T-cell (primary cell): ENCODE measurements around the gene HSCB. TPM values are rescaled to one million over a fixed set of nuclear protein-coding genes. Genes with fewer than 3 reads are reported as not detected.
A peak's percentile ranks its signal among the peaks of the same experiment; 100 is the strongest.

ENCODE experiments used
- ATAC-seq, 4 experiments: fragments of 200-7000 bp in 3 of 4; fragments of 150-1000 bp in 1 of 4; cut with Tn5 transposase; replicated peaks in 1 of 4; 1 replicate in 3 of 4; 2 replicates in 1 of 4; pipeline ENCODE4 v1.10.0; 2021; ENCODE audit warnings: moderate library complexity in 3 of 4, mild to moderate bottlenecking in 2 of 4, moderate number of reproducible peaks in 1 of 4
- CTCF ChIA-PET, 2 donors: fragments of 300-600 bp; sonication (Branson Sonifier 250); formaldehyde crosslinking; loops; one replicate each; lab custom pipeline; 2022; ENCODE audit warnings: antibody characterized with exemption in 2 of 2; lab: Charles Lee
- POLR2A ChIA-PET, 2 donors: fragments of 300-600 bp; sonication (Branson Sonifier 250); formaldehyde crosslinking; loops; one replicate each; lab custom pipeline; 2022; ENCODE audit warnings: antibody characterized with exemption in 2 of 2; lab: Charles Lee
- DNase-seq, 35 experiments: peaks; one replicate each; pipeline versions ENCODE4 v3.0.0 to v3.0.0-alpha.2; 2013 to 2023
- H3K27ac ChIP-seq: one replicate; pipeline ENCODE4 v1.5.1; 2013; ENCODE audit warnings: low read length
- H3K27me3 ChIP-seq, 2 experiments: replicated peaks in 1 of 2; 1 replicate in 1 of 2; 2 replicates in 1 of 2; pipeline versions ENCODE4 v1.6.1 to v1.7.0; 2013; ENCODE audit warnings: low read length in 1 of 2, mixed read lengths in 1 of 2; ENCODE audit not compliant: control insufficient read depth in 2 of 2, insufficient read depth in 2 of 2; ENCODE audit errors: extremely low read depth in 1 of 2
- H3K36me3 ChIP-seq, 2 donors: 1 replicate in 1 of 2; 2 replicates in 1 of 2; pipeline versions ENCODE4 v1.6.1 to v1.7.0; 2013; ENCODE audit warnings: low read length in 1 of 2; ENCODE audit not compliant: control insufficient read depth in 2 of 2, insufficient read depth in 1 of 2; ENCODE audit errors: extremely low read depth in 1 of 2
- H3K4me1 ChIP-seq, 2 experiments: 1 replicate in 1 of 2; 2 replicates in 1 of 2; pipeline versions ENCODE4 v1.6.1 to v1.7.0; 2013; ENCODE audit warnings: low read length in 2 of 2, mixed read lengths in 1 of 2; ENCODE audit not compliant: insufficient read depth in 2 of 2, control insufficient read depth in 1 of 2; ENCODE audit errors: extremely low read depth in 1 of 2
- H3K4me3 ChIP-seq, 2 donors: 1 replicate in 1 of 2; 2 replicates in 1 of 2; pipeline versions ENCODE4 v1.5.1 to v1.7.0; 2013; ENCODE audit warnings: mild to moderate bottlenecking in 2 of 2, low read length in 1 of 2, moderate library complexity in 1 of 2; ENCODE audit not compliant: control insufficient read depth in 1 of 2; ENCODE audit errors: extremely low read depth in 1 of 2
- H3K9me3 ChIP-seq: 2 replicates; pipeline ENCODE4 v1.7.0; 2013
- H3K27ac Mint-ChIP-seq, 2 donors: one replicate each; pipeline ENCODE4 v1.8.0; 2020 to 2021; ENCODE audit warnings: mild to moderate bottlenecking in 2 of 2, mixed read lengths in 2 of 2
- H3K27me3 Mint-ChIP-seq, 2 donors: one replicate each; pipeline ENCODE4 v1.8.0; 2021 to 2022; ENCODE audit warnings: mixed read lengths in 2 of 2
- H3K36me3 Mint-ChIP-seq: one replicate; pipeline ENCODE4 v1.8.0; 2021; ENCODE audit warnings: mixed read lengths
- H3K4me1 Mint-ChIP-seq, 3 donors: one replicate each; pipeline ENCODE4 v1.8.0; 2020 to 2022; ENCODE audit warnings: mixed read lengths in 3 of 3, mild to moderate bottlenecking in 1 of 3
- H3K4me3 Mint-ChIP-seq, 3 donors: one replicate each; pipeline ENCODE4 v1.8.0; 2020 to 2022; ENCODE audit warnings: mild to moderate bottlenecking in 3 of 3, mixed read lengths in 3 of 3, moderate library complexity in 3 of 3
- H3K9me3 Mint-ChIP-seq, 3 donors: one replicate each; pipeline ENCODE4 v1.8.0; 2020 to 2022; ENCODE audit warnings: mixed read lengths in 3 of 3
- WGBS: methylation state at CpG from one replicate; pipeline ENCODE4 v1.1.5; 2013; ENCODE audit warnings: missing lambda C conversion rate; ENCODE audit not compliant: insufficient coverage; 5-methylcytosine and 5-hydroxymethylcytosine counted together
- total RNA-seq, 35 experiments: library from RNA in 6 of 35; stranded (reverse) in 6 of 35; fragments of 120-200 nt in 1 of 35; gene quantifications; one replicate each; pipeline versions ENCODE4 v1.2.1 to v1.2.4 and lab custom pipeline; 2013 to 2026

Gene HSCB
- total RNA-seq, 5 donors from 2014 or later (not counting 1 experiment from before 2014, with no cell fraction given) = 6.9 to 11.9 (median 11.5) TPM

GRCh38 chr22:28798810-28799605 is 57.2 kb downstream of the HSCB start:
- H3K4me3 Mint-ChIP-seq = peak overlapping the region; percentile 92 to 97 (median 94)
- no peaks in the 10 kb centered on the region for H3K9me3 ChIP-seq
- H3K27me3 ChIP-seq = no peaks in the 10 kb centered on the region
- DNase-seq (peak in 1 of 35 experiments; percentile 35), ATAC-seq (no peak)
- POLR2A ChIA-PET = interaction anchor here (0.6 to 2.8 kb wide), 5 partner anchors 11 to 274 kb away, joined by 3 to 23 read pairs (median 4); partner anchors contain the start of gene KREMEN1 (in 1 of the 2)
- H3K36me3 Mint-ChIP-seq = peaks cover 39% of the 10 kb centered on the region
- CTCF ChIA-PET = interaction anchor here (0.6 to 4.9 kb wide), 6 partner anchors 8 to 934 kb away, joined by 3 to 35 read pairs (median 4); no protein-coding TSS in a partner anchor
- H3K27ac Mint-ChIP-seq = peak overlapping the region; percentile 98 to 99
- peaks cover 10 to 45% of the 10 kb centered on the region in 2 donors for H3K36me3 ChIP-seq
- 0% methylated on average over 4 of the region's 7 CpGs for WGBS
- H3K4me1 Mint-ChIP-seq = peaks cover 59 to 70% (median 69%) of the 10 kb centered on the region in 3 donors
- peak overlapping the region; percentile 74 to 99 for H3K4me3 ChIP-seq
- H3K4me1 ChIP-seq = peaks cover 19 to 47% of the 10 kb centered on the region in 2 experiments
- no peaks in the 10 kb centered on the region for H3K27me3 Mint-ChIP-seq
- H3K9me3 Mint-ChIP-seq = no peaks in the 10 kb centered on the region
- peak overlapping the region; percentile 88 for H3K27ac ChIP-seq

DNA sequence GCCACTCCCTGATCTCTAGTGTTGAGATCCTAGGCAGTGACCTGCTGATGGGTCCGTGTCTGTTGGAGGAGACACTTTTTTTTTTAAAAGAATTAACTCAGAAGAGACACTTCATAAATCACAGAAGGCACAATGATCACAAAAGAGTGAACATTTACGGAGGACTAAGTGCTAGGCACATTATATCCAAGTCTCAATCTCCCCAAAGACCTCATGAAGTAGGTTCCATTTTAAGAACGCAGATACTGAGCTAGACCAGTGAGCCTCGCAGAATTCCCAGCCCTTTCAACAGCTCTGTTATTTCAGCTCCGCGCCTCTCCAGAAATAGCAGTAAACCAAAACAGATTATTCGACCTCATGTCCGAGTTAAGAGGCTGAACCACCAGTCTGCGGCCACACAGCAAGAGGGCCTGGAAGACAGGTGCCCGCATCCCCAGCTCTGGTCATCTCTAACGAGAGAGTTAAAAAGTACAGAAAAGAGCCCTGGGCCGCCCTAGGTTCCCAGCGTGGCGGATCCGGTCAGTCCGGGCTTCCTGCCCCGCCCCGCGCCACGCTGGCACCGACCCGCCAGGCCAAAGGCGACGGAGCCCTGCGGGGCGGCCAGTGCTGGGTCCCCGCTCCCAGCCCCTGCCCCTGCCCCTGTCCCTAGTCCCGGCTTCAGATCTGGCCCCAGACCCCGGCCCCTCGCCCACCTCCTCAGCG is 57.9 kb downstream of the HSCB start:
- H3K36me3 Mint-ChIP-seq = peaks cover 34% of the 10 kb centered on the region
- ATAC-seq (peak; percentile 20 to 60 (median 51)), DNase-seq (peak in 12 of 35 experiments; percentile 8 to 42 (median 28))
- Histone ChIP-seq H3K27me3 (no peaks in the 10 kb centered on the region), H3K27ac (peak overlapping the region; percentile 88), H3K4me1 (peaks cover 19 to 47% of the 10 kb centered on the region in 2 experiments), H3K9me3 (no peaks in the 10 kb centered on the region), H3K4me3 (peak overlapping the region; percentile 74 to 99), H3K36me3 (peaks cover 10 to 38% of the 10 kb centered on the region in 2 donors)
- H3K4me3 Mint-ChIP-seq = peak overlapping the region; percentile 92 to 97 (median 94)
- CTCF ChIA-PET = interaction anchor here (1.1 to 4.9 kb wide), 5 partner anchors 9 to 33 kb away, joined by 3 to 35 read pairs (median 8); no protein-coding TSS in a partner anchor
- WGBS = 0% methylated on average over 29 of the region's 31 CpGs
- H3K4me1 Mint-ChIP-seq = peaks cover 53 to 66% (median 63%) of the 10 kb centered on the region in 3 donors
- no peaks in the 10 kb centered on the region for H3K27me3 Mint-ChIP-seq
- POLR2A ChIA-PET = interaction anchor here (0.9 to 2.8 kb wide), 6 partner anchors 12 to 273 kb away, joined by 3 to 23 read pairs (median 5); partner anchors contain the start of genes KREMEN1 (in 1 of the 2) and ZNRF3 (in 1 of the 2)
- no peaks in the 10 kb centered on the region for H3K9me3 Mint-ChIP-seq
- peak overlapping the region; percentile 98 to 99 for H3K27ac Mint-ChIP-seq

DNA sequence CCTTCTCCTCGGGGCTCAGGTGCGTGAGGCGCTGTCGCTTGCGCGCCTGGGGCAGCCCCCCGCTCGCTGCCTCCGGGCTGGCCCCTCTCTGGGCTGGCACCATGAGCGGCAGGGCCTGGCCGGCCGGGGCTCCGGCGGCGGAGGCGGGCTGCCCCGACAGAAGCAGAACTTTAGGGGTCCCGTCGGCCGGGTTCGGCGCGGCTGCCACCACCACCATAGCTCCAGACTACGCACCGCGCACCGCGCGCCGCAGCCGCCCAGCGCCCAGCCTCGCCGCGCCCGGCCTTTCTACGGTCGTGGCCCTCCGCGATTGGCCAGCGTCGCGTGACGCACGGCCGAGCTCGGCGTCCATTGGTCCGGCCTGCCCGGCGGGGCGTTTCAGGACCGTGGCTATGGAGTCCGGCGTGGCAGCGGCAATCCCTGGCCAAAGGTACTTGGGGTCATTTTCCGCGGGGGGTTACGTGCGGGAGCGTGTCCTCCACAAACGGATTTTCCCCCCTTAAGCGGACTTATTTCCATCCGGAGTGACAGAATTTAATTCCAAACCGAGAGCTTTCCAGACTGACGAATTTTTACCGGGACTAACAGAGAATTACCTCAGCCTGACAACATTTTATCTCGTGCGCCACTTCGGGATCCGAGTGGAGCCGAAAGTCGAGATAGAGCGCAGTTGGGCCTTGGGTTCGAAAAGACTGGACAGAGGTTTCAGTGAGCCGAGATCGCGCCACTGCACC is 58.6 kb downstream of the HSCB start, which contains the start of gene XBP1:
TSS of gene XBP1 (minus strand) at position 262 of the 734 bp plus-strand sequence.
- H3K36me3 Mint-ChIP-seq = peaks cover 27% of the 10 kb centered on the region
- peaks cover 49 to 60% (median 58%) of the 10 kb centered on the region in 3 donors for H3K4me1 Mint-ChIP-seq
- Histone ChIP-seq H3K27me3 (no peaks in the 10 kb centered on the region), H3K27ac (peak within 1 kb of the TSS; percentile 88), H3K9me3 (no peaks in the 10 kb centered on the region), H3K36me3 (peaks cover 10 to 31% of the 10 kb centered on the region in 2 donors), H3K4me3 (peak within 1 kb of the TSS; percentile 74 to 99), H3K4me1 (peaks cover 19 to 42% of the 10 kb centered on the region in 2 experiments)
- ChIA-PET CTCF (interaction anchor here in 1 of 2 donors (1.1 to 4.9 kb wide), 4 partner anchors 10 to 32 kb away, joined by 3 to 35 read pairs (median 8); no protein-coding TSS in a partner anchor), POLR2A (interaction anchor here (0.5 to 2.8 kb wide), 11 partner anchors 9 to 1522 kb away, joined by 3 to 23 read pairs (median 5); partner anchors contain the start of genes KREMEN1 (in 1 of the 2) and ZNRF3 (in 1 of the 2))
- peak within 1 kb of the TSS; percentile 92 to 97 (median 94) for H3K4me3 Mint-ChIP-seq
- peak; percentile 69 to 95 (median 82) for DNase-seq
- peak; percentile 94 to 97 (median 96) for ATAC-seq
- under 1% methylated on average over 74 of the region's 78 CpGs for WGBS
- H3K27me3 Mint-ChIP-seq = no peaks in the 10 kb centered on the region
- H3K27ac Mint-ChIP-seq = peak within 1 kb of the TSS; percentile 98 to 99
- H3K9me3 Mint-ChIP-seq = no peaks in the 10 kb centered on the region

- DNase-seq (no peak), ATAC-seq (no peak)
- Histone ChIP-seq H3K4me3 (peak overlapping the region; percentile 74 to 99), H3K27me3 (no peaks in the 10 kb centered on the region), H3K36me3 (peaks cover 6 to 15% of the 10 kb centered on the region in 2 donors), H3K9me3 (no peaks in the 10 kb centered on the region), H3K27ac (peak overlapping the region; percentile 84), H3K4me1 (peaks cover 18 to 35% of the 10 kb centered on the region in 2 experiments)
- H3K4me3 Mint-ChIP-seq = peak overlapping the region; percentile 84 to 97 (median 84)
- POLR2A ChIA-PET = interaction anchor here (0.7 to 1.4 kb wide), 3 partner anchors 15 to 20 kb away, joined by 4 to 7 read pairs (median 4); no protein-coding TSS in a partner anchor
- no peaks in the 10 kb centered on the region for H3K27me3 Mint-ChIP-seq
- CTCF ChIA-PET = interaction anchor here (0.6 to 4.9 kb wide), 12 partner anchors 10 to 277 kb away, joined by 3 to 35 read pairs (median 4); partner anchors contain the start of gene CCDC117 (in 1 of the 2)
- H3K27ac Mint-ChIP-seq = peak overlapping the region; percentile 90 to 93
- H3K4me1 Mint-ChIP-seq = peaks cover 34 to 53% (median 45%) of the 10 kb centered on the region in 3 donors
- WGBS = no CpG with 5 or more reads among the region's 14 CpGs
- no peaks in the 10 kb centered on the region for H3K9me3 Mint-ChIP-seq
- peaks cover 12% of the 10 kb centered on the region for H3K36me3 Mint-ChIP-seq
Measured at GRCh38 chr22:28801845-28802594, 60.2 kb downstream of the HSCB start.

DNA sequence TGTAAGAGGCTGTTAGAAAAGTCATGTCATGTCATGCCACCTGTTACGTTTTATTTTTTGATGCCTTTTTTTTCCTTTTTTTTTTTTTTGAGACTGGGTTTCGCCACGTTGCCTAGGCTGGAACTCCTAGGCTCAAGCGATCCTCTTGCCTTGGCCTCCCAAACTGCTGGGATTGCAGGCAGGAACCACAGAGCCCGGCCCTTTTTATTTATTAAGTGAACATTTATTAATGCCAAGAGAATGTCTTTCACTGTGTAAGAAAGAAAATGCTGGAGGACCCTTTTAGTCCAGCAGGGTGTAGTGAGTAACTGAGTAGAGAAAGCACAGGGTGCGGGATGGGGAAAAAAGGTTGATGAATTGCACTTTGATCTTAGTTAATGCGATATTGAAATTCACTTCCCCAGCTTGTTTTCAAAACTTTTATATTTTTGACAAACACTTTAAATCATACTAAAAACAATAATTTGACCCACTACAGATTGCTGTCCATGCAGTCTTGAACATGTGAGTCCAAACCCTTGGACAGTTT is 60.8 kb downstream of the HSCB start:
- Mint-ChIP-seq H3K4me1 (peaks cover 30 to 47% (median 41%) of the 10 kb centered on the region in 3 donors), H3K9me3 (no peaks in the 10 kb centered on the region), H3K4me3 (peak overlapping the region; percentile 84 to 97 (median 84)), H3K27me3 (no peaks in the 10 kb centered on the region), H3K36me3 (peaks cover 13% of the 10 kb centered on the region), H3K27ac (peak overlapping the region; percentile 90 to 93)
- DNase-seq (peak in 1 of 35 experiments; percentile 26), ATAC-seq (peak in 1 of 4 experiments; percentile 20)
- POLR2A ChIA-PET = interaction anchor here (0.7 to 1.4 kb wide), 3 partner anchors 16 to 20 kb away, joined by 4 to 7 read pairs (median 4); no protein-coding TSS in a partner anchor
- WGBS = 38% methylated on average over 1 of the region's 7 CpGs
- Histone ChIP-seq H3K27ac (no peak overlapping the region), H3K4me3 (no peak overlapping the region), H3K9me3 (no peaks in the 10 kb centered on the region), H3K27me3 (no peaks in the 10 kb centered on the region), H3K4me1 (peaks cover 16 to 30% of the 10 kb centered on the region in 2 experiments), H3K36me3 (peaks cover 8 to 10% of the 10 kb centered on the region in 2 donors)
- CTCF ChIA-PET = interaction anchor here (0.6 to 4.9 kb wide), 10 partner anchors 10 to 277 kb away, joined by 3 to 35 read pairs (median 4); partner anchors contain the start of gene CCDC117 (in 1 of the 2)
